Left hindlimb (tissue), 1 donor: Measurements from ENCODE around the gene ALPI.

Experiments
- DNase-seq: peaks from one replicate; pipeline ENCODE4 v3.0.0-alpha.2; 2018

The ALPI gene

DNA sequence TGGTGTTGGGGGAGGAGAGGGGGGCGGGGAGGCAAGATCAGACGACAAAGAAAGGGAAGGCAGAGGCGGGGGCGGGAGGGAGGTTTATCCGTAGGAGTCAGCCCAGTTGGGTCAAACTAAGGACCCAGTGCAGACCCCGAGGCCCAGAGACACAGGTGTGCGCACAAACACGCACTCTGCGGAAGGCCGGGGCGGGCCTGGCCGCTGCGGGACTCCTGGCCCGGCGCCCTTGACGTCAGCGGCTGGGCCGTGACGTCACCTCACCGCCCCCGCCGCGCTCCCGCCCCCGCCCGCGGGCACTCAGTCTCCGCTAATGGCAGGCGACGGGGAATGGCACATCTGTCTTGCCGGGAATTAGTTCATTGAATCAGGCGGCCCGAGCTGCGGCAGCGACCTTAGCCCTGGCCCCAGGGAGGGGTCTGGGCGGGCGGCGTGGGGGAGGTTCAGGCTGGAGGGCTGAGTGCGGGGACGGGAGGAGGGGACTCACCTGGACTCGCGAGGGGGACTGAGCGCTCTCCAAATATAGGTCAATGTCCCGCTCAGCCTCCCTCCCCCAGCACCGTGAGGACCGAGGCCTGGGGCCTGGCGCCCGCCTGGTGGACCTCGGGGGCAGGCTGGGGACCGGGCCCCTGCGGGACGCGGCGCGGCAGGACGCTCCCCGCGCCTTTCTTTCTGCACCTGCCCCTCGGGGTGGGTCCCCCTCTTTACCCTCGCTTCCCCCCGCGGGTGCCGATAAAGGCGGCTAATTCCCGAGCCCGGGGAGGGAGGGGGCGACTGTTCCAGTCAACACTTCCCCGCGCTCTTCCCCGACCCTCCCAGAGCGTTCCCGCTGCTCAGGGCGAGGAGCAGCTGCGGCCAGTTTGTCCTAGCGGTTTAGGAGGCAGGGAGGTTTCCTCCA, 47.2 kb downstream of the ALPI start:
- no peak for DNase-seq

DNA sequence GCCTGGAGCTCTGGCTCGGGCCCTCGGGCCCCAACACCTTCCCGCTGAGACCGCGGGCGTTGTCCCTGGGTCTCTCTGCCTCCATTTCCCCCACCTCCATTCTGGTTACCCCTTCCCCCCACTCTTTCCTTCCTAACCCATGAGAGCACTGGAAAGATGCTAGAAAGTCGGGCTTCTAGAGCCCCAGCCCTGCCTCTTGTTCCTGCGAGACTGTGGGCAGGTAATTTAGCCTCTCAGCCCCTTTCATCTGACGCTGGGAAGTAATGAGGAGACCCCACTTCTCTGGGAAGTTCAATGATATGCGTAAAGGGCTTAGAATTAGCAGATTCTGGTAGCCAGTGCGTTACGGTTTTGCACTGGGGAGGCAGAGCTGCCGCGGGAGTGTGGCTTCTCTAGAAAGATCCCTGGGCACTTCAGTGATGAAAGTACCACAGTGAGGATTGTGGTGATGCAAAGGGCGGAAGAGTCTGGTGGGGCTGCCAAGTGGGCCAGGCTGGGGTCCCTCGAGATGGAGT, 47.9 kb downstream of the ALPI start:
- no peak for DNase-seq

DNA sequence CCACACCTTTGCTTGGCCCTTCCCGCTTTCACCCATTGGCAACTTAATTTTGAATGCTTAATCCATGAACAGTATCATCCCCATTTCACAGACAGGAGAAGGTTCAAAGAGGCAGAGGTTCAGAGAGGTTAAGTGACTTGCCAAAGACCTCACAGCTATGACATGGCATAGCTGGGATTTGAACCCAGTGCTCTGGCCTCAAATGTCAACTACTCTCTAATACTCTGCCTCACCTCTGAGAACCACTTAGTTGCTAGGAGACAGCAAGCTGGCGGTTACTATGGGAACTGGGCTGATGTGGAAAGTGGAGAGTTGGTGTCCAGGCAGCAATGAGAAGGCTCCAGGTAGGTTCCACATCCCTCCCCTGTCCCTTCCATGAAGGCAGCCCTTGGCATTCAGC, 48.5 kb downstream of the ALPI start:
- no peak for DNase-seq

DNA sequence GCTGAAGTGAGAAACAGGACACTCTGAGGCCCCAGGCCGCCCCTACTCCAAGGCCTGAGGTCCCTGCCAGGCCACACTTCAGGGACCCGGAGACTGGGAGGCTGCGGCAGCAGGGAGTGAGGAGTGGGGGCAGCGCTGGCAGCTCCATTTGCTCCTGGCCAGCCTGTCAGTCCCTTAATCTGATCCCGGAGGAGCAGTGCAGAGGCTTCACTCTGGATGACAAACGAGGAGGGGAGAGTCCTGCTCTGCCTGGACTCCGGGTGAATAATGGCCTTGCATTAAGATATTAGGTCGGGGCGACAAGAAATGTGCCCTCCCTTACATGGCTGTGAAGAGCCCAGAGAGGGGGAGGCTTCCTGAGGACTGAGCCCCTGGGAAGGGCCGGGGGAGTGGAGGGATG, 49.9 kb downstream of the ALPI start:
- no peak for DNase-seq

DNA sequence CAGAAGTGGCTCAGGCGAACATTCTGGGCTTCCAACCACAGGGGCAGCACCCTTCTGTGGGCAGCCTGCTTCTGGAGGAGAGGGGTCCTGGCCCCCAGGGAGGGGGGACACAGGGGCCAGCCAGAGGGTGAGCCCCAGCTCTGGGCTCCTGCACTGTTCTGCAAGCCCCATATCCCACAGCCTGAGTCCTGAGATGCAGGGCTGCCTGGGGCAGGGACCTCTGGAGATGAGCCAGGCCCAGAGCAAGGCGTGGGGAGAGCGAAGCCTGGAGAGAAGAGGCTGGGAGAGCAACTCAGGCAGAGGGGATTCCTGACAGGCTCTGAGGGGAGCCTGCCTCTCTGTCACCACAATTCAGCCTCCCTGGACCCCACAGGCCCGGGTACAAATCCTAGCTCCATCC, 50.8 kb downstream of the ALPI start:
- no peak for DNase-seq

DNA sequence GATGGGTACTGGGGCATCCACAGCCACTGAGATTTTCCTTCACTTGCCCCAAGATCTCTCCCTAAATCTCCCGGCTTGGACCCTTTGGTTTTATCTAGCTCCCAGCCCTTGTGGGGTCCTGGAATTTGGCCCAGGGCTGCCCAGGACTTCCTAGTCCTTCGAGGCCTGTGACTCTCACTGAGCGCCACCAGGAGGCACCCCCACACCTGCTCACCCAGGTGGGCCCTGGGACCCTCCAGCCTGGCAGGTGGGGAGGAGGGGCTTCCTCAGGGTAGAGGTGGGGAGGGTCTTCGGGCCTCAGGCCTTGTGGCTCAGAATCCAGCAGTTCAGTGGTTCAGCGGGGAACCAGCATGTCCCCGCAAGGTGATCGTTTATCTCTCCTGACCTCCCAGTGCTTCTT, 52.3 kb downstream of the ALPI start:
- DNase-seq = no peak
